Measurements from ENCODE around the gene PTGER4.
"Not testable (repeated sequence)": the region's sequence is repeated elsewhere in the genome, so short reads cannot be mapped to it uniquely, and the experiment has no call there.

PTGER4 gene

DNA sequence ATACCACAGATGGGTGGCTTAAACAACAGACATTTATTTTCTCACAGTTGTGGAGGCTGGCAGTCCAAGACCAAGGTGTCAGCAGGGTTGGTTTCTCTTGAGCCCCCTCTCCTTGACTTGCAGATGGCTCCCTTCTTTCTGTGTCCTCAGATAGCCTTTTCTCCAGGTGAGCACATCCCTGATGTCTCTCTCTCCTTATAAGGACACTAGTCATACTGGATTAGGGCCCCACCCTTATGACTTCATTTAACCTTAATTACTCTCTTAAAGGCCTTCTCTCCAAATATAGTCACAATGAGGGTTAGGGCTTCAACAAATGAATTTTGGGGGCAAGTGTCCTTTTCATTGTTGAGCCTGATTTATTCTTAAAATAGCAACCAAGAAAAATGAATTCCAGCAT, 14.7 kb downstream of the PTGER4 start:
- DNase-seq (ENCODE audit: extremely low read depth, low read depth) = no peak
- TF ChIP-seq, protein P1, sequence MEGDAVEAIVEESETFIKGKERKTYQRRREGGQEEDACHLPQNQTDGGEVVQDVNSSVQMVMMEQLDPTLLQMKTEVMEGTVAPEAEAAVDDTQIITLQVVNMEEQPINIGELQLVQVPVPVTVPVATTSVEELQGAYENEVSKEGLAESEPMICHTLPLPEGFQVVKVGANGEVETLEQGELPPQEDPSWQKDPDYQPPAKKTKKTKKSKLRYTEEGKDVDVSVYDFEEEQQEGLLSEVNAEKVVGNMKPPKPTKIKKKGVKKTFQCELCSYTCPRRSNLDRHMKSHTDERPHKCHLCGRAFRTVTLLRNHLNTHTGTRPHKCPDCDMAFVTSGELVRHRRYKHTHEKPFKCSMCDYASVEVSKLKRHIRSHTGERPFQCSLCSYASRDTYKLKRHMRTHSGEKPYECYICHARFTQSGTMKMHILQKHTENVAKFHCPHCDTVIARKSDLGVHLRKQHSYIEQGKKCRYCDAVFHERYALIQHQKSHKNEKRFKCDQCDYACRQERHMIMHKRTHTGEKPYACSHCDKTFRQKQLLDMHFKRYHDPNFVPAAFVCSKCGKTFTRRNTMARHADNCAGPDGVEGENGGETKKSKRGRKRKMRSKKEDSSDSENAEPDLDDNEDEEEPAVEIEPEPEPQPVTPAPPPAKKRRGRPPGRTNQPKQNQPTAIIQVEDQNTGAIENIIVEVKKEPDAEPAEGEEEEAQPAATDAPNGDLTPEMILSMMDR (IDR thresholded peaks at IDR 0.05; ENCODE audit: low read depth, low read length) = no peak

DNA sequence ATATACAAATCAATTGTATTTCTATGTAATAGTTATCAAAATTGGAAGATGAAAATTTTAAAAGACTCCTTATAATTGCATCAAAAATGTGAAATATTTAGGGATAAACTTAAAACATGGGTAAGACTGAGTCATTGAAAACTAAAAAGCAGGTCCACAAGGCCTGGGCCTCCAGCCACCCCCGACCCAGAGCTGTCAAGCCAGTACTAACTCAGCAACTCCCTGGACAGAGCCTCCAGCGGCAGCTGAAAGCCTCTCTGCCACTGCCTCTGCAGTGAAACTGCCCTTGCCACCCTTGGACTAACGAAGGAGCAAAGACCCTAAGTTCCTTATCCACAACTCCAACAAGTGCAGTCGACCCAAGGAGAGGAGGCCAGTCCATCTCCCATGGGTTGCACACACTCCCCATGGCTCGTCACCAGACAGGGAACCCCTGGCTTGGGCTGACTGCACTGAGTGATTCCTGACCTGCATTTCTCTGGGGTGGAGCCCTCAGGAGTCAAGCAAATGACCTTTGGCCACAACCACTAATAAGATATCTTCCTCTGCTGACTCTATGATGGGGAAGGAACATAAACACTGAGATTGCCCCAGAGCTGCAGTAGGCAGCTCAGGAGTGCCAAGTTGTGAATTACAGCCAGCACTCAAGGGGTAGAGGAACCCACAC, 20.5 kb downstream of the PTGER4 start:
- TF ChIP-seq, protein P1 (IDR thresholded peaks at IDR 0.05; ENCODE audit: low read depth, low read length) = no peak

DNA sequence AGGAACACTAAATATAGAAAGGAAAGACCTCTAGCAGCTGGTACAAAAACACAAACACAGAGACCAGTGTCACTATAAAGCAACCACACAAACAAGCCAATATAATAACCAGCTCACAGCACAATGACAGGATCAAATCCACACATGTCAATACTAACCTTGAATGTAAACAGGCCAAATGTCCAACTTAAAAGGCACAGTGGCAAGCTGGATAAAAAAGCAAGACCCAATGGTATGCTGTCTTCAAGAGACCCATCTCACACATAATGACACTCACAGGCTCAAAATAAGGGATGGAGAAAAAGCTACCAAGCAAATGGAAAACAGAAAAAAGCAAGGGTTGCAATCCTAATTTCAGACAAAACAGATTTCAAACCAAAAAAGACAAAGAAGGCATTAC, 22.3 kb downstream of the PTGER4 start:
- not testable (repeated sequence) for DNase-seq (ENCODE audit: extremely low read depth, low read depth)

More for the DNA sequence above, 20.5 kb downstream of the PTGER4 start:
- no peak for DNase-seq (ENCODE audit: extremely low read depth, low read depth)

DNA sequence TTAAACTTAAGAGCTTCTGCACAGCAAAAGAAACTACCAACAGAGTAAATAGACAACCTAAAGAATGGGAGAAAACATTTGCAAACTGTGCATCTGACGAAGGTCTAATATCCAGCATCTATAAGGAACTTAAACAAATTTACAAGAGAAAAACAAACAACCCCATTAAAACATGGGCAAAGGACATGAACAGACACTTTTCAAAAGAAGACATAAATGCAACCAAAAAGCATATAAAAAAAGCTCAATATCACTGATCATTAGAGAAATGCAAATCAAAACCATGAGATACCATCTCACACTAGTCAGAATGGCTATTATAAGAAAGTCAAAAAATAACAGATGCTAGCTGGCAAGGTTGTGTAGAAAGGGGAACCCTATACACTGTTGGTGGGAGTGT, 25.8 kb downstream of the PTGER4 start:
- not testable (repeated sequence) for DNase-seq (ENCODE audit: extremely low read depth, low read depth)

DNA sequence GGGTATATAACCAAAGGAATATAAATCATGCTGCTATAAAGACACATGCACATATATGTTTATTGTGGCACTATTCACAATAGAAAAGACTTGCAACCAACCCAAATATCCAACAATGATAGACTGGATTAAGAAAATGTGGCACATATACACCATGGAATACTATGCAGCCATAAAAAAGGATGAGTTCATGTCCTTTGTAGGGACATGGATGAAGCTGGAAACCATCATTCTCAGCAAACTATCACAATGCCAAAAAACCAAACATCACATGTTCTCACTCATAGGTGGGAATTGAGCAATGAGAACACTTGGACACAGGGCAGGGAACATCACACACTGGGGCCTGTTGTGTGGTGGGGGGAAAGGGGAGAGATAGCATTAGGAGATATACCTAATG, 30.9 kb downstream of the PTGER4 start:
- DNase-seq (ENCODE audit: extremely low read depth, low read depth) = not testable (repeated sequence)

DNA sequence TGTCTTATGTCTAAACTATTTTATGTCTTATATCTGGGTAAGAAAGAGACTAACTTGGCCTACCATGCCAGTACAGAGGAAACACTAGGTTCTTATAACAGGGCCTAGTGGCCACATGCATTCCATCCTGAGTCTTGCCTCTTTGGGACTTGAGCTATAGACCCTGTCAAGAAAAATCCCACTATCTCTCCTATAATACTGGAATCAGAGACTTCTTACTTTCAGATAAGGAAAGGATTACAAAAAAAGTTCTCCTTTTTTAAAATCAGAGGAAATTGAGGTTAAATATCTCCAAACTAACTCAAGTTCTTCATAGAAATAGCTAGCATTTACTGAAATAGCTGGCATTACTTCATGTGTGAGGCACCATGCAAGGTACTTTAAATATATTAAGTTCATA, 34.3 kb downstream of the PTGER4 start:
- TF ChIP-seq, protein P1 (IDR thresholded peaks at IDR 0.05; ENCODE audit: low read depth, low read length) = no peak
- DNase-seq (ENCODE audit: extremely low read depth, low read depth) = no peak

DNA sequence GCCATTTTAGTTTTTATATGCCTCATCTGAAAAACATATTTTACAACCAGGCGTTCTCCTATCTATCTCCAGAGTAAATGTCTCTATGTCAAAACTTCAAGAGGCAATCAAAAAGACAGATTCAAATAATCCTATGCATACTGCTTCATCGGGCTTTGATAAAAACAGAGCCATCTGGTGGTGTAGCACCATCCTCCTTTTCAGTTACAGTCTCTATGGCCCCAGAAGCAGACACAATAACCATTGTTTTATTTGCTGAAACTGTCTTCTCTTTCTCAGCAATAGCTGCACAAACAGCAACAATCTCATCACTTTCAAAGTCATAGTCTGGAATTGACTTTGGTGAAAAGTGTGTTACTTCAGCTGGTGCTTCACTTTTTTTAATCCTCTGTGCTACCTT, 36.3 kb downstream of the PTGER4 start:
- DNase-seq (ENCODE audit: extremely low read depth, low read depth) = no peak
- TF ChIP-seq, protein P1 (IDR thresholded peaks at IDR 0.05; ENCODE audit: low read depth, low read length) = peak; percentile 11; the same call in 1 of the 2 replicates

DNA sequence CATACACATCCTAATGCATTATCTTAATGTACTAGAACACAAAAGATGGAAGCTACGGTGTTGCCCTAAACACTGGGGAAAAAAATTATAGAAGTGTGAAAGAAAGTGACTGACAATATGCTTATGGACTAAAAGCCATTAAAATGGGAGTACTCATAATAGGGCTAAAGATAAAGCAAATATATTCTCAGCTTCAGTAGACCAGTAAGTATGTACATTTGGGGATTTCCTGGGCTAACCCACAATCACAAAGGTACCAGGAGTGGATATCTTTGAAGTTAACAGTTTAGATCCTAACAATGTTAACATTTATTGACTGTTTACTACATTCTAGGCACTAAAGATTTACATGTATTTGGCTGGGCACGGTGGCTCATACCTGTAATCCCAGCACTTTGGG, 36.9 kb downstream of the PTGER4 start:
- TF ChIP-seq, protein P1 (IDR thresholded peaks at IDR 0.05; ENCODE audit: low read depth, low read length) = no peak

DNA sequence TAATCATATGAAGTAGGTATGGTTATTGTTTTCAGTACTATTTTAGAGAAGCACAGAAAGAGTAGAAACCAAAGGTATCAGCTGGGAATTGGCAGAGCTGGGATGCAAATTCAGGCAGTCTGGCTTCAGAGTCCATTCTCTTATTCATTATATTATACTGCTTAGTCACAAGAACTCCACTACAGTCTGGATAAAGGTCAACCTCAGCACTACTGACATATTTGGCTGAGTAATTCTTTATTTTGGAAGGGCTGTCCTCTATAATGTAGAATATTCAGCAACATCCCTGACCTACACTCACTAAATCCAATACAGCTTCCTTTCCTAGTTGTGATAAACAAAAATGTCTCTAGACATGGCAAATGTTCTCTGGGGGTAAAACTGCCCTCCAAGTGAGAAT, 37.6 kb downstream of the PTGER4 start:
- TF ChIP-seq, protein P1 (IDR thresholded peaks at IDR 0.05; ENCODE audit: low read depth, low read length) = no peak
- DNase-seq (ENCODE audit: extremely low read depth, low read depth) = no peak

More for the DNA sequence above, 36.9 kb downstream of the PTGER4 start:
- DNase-seq (ENCODE audit: extremely low read depth, low read depth) = no peak

Measured in AG09319 (cell line).